ENCODE data around the gene PLA2G2E.

PLA2G2E gene

DNA sequence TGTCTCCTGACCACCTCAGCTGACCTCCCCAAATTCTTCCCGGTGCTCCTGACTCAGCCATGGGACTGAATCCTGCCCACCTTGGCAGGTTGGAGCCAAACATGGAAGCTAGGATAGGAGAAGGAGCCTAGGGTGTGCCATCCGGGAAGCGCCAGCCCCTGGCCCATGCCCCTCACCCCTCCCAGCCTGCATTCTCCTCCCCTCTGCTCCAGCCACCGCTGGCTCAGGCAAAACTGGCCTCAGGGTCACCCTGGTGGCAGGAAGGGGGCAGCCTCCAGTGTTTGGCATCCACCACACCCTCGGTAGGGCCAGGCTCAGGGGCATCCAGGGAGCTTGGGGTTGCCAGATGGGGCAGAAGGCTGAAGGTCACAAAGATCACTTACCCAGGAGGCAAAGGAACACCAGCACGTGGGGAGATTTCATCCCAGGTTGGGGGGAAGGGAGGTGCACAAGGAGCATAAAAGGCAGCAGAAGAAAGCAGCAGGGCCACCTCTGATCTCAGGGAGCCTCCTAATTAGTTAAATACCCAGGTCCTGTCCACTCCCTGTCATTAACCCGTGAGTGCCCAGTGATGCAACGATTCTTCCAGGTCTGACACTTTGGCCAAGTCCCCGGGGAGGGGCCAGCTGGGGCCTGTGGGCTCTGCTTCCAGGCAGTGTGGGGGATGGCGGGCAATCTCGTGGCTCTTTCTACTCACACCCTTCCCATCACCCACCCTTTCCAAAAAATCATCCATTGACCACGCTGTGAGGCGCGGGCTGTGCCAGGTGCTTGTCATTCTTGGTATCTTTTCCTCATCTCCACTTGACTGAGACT lies at the start of gene PLA2G2E:
TSS of gene PLA2G2E (minus strand) at position 481 of the 816 bp plus-strand sequence. CDS start at position 423, 58 bp downstream.
- FAIRE-seq (no peak), DNase-seq (ENCODE audit: extremely low spot score, insufficient read length, low read depth) (no peak)

DNA sequence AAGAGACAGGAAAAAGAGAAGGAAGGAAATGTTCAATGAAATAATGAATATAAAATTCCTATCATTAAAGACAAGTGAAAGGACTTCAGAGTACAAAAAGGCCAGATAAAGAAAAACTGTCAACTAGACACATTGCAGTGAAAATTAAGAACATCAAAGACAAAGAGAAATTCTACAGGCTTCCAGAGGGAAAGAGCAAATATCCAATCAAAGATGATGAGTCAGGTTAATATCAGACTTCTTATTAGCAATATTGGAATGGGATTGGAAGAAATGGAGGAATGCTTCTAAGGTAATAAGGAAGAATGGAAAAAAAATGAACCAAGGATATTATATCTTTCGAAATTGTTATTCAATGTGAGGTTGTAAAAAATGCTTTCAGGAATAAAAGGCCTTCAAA lies 48.2 kb upstream of the PLA2G2E start:
- DNase-seq (ENCODE audit: extremely low spot score, insufficient read length, low read depth): no peak
- FAIRE-seq: no peak

DNA sequence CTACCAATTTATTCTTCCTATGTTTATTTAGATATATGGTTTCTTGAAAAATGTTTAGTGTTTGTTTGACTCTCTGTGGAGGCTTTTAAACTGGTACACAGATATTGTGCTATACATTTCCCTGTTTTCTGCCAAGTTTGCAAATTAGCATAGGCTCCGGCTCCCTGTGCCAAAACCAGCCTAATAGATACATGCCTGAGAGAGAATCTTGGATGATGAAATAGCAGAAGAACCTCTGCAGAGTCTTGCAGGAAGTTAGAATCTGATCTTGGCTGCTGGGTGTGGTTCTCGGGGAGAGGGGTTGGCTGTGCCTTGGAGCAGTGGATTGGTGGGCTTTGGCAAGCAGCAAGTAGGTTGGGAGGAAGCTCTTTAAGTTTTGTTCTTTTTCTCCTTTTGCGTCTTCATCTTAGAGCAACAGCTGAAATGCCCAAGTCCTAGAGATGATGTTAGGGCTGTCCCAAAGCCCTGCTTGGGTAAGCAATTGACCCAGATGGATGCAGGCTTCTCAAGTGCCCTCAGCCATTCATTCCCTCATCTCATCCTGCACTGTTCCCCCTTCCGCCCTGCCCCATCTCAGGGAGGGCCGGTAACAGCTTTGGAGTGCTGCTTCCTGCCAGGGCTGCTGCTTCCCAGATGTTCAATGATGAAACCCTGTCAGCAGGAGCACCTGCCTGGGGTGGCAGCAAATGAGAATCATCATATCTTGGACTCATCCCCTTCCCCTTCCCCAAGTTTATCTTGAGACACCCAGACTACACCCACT lies 46.7 kb upstream of the PLA2G2E start:
- FAIRE-seq: no peak
- no peak for DNase-seq (ENCODE audit: extremely low spot score, insufficient read length, low read depth)

GRCh38 chr1:19967808-19968207 lies 44.4 kb upstream of the PLA2G2E start:
- FAIRE-seq (no peak), DNase-seq (ENCODE audit: extremely low spot score, insufficient read length, low read depth) (no peak)

GRCh38 chr1:19964542-19964941 lies 41.1 kb upstream of the PLA2G2E start:
- FAIRE-seq (no peak), DNase-seq (ENCODE audit: extremely low spot score, insufficient read length, low read depth) (no peak)

DNA sequence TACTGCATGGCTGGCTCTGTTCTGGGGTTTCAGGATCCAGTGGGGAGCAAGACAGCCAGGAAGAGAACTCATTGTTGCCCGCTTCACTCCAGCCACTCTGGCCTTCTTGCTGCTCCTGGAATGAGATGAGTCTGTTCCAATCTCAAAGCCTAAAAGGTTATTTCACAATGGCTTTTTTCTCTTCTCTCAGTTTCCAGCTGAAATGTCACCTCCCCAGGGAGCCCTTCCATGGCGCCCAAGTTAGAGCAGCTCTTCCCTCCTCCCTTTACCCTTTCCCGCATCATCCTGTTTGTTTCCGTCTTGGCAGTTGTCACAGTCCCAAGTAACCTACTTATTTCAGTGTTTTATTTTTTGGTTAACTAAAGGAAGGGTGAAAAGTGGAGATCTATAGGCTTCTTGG lies 40.2 kb upstream of the PLA2G2E start:
- DNase-seq (ENCODE audit: extremely low spot score, insufficient read length, low read depth) (no peak), FAIRE-seq (no peak)

DNA sequence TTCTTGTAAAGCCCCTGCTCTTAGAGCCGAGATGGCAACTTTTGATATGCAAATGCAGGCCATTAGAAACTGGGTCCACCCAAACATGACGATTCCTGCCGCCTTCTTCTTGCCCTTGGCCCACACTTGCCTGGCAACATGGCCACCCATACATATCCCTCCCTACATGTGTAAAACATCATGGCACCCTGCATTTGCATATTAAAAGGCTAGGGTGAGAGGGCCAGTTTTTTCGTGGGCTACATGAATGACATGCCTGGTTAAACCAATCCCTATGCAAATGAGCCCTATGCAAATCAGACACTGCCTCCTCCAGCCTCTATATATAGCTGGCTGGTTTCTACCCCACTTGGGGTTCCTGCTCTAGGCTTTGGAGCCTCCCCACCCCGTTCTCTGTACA lies 37.2 kb upstream of the PLA2G2E start:
- DNase-seq (ENCODE audit: extremely low spot score, insufficient read length, low read depth) (no peak), FAIRE-seq (no peak)

- DNase-seq (ENCODE audit: extremely low spot score, insufficient read length, low read depth) (no peak), FAIRE-seq (no peak)
These were observed 34.4 kb upstream of the PLA2G2E start for GRCh38 chr1:19957779-19958178.

DNA sequence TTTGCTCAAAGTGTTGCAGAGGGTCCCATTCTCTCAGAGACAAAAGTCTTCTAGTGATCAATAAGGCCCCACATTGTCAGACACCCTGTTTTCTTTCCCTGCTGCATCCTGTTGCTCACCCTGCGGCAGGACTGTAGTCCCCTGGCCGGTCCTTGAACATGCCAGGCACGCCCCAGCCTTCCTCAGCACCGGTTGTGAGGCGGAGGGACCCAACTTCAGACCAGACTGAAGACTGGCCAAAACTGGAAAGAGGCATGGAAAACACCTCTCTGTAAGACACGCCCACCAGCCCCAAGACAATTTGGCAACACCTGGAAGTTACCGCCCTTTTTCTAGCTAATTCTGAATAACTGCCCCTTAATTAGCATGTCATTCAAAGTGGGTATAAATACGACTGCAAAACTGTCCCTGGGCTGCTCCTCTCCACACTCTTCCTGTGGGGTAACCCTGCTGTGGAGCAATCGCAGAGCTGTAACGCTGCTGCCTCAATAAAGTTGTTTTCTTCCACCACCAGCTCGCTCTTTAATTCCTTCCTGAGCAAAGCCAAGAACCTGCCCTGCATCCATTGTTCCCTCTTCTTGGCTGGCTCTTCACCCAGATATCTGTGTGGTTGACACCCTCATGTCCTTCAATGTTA lies 32.2 kb upstream of the PLA2G2E start:
- no peak for DNase-seq (ENCODE audit: extremely low spot score, insufficient read length, low read depth)
- FAIRE-seq: no peak

- no peak for DNase-seq (ENCODE audit: extremely low spot score, insufficient read length, low read depth)
- no peak for FAIRE-seq
These were observed 30.6 kb upstream of the PLA2G2E start for GRCh38 chr1:19954059-19954458.

GRCh38 chr1:19949016-19949415 lies 25.6 kb upstream of the PLA2G2E start:
- FAIRE-seq (no peak), DNase-seq (ENCODE audit: extremely low spot score, insufficient read length, low read depth) (no peak)

GRCh38 chr1:19946971-19947370 lies 23.6 kb upstream of the PLA2G2E start:
- DNase-seq (ENCODE audit: extremely low spot score, insufficient read length, low read depth) (no peak), FAIRE-seq (no peak)

DNA sequence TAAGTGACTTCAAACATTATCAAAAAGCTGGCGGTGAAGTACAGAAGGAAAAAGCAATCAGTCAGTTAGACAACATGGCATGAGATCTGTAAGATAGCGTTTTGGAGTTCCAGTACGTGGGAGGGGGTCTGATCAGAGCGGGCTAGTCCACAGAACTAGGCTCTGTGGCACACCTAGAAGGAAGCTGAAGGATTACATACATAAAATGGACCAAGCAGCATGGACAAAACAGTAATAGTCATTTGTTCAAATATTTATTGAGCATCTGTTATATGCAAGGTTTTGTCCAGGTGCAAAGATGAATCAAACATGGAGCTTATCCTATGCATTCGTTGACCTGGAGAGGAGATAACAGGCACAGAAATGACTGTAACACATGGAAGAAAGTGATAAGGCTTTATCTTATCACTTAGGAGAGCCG lies 22.9 kb upstream of the PLA2G2E start:
- FAIRE-seq: no peak
- DNase-seq (ENCODE audit: extremely low spot score, insufficient read length, low read depth): no peak

DNA sequence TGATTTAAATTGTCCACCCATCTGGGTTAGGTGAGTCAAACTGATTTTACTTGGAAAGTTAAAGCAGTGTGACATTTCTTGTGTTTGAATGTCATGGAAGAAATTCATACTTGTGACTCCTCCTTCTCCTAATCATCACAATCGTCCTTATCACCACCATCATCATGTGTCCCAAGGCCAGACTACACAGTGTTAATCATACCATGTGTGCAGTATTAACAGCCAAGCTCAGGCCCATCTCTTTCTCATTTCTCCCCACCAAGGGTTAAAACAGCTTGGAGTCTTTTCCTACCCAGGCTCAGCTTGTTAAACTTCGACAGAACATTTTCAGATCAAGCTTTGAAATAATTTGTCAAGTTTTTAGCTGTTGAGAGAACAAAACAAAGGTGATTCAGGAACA lies 22.5 kb upstream of the PLA2G2E start:
- FAIRE-seq: no peak
- DNase-seq (ENCODE audit: extremely low spot score, insufficient read length, low read depth): no peak

DNA sequence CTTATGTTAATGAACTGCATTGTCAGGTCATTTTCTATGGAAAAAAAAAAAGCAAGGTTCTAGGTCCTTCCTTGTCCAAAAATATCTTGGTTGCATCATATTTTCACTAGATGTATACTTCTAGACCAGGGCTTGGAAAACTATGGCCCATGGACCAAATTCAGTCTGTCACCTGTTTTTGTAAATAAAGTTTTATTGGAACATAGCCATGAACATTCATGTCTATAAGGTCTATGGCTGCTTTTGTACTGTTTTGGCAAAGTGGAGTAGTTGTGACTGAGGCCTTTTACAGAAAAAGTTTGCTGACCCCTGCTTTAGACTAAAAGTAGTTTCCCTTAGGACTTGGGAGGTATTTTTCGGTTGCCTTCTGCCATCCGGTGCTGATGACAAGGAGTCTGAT lies 19.2 kb upstream of the PLA2G2E start:
- DNase-seq (ENCODE audit: extremely low spot score, insufficient read length, low read depth) (no peak), FAIRE-seq (no peak)

GRCh38 chr1:19942088-19942487 lies 18.7 kb upstream of the PLA2G2E start:
- DNase-seq (ENCODE audit: extremely low spot score, insufficient read length, low read depth) (no peak), FAIRE-seq (no peak)

- DNase-seq (ENCODE audit: extremely low spot score, insufficient read length, low read depth) (no peak), FAIRE-seq (no peak)
These were observed 17.8 kb upstream of the PLA2G2E start for GRCh38 chr1:19941206-19941568.

DNA sequence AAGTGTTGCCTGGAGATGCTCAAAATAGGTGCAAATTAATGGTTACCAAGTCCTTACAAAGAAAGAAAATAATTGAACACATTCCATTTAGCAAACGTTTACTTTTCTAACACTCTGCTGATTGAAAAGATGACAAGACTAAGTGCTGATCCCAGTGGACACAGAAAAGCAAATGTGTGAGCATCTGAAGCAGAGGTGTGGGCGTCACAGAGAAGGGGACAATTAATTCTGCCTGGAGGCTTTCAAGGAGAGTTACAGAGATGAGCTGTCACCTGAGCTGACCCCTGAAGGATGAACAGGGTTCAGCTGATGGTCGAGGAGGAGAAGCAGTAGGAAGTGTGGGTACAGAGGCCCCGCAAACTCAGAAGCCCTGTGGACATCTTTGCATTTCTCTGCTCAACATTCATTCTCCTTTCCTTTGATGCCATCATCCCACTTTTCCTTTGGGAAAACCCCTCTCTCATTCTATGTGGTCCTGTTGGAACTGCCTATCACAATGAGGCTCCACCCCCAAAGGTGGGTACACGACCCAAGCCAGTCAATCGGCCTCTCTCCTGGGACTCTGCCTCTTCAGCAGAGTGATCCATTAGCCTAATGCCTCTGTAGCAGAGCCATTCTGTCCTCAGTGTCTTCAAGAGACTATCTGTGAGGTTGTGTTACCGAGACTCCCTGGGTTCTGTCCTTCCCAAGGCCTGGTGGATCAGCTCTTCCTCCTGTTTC lies 17.2 kb upstream of the PLA2G2E start:
- FAIRE-seq: no peak
- no peak for DNase-seq (ENCODE audit: extremely low spot score, insufficient read length, low read depth)

GRCh38 chr1:19938472-19938871 lies 15.1 kb upstream of the PLA2G2E start:
- no peak for DNase-seq (ENCODE audit: extremely low spot score, insufficient read length, low read depth)
- FAIRE-seq: no peak

GRCh38 chr1:19936061-19936750 lies 12.8 kb upstream of the PLA2G2E start:
- FAIRE-seq (no peak), DNase-seq (ENCODE audit: extremely low spot score, insufficient read length, low read depth) (no peak)
